ENCODE data around the gene PAX1. TPM values are rescaled to one million over a fixed set of nuclear protein-coding genes. Genes with fewer than 3 reads are reported as not detected.

Gene PAX1
- total and polyA plus RNA-seq, 9 of the 15 experiments (the other 6 are each of a cell fraction or from before 2014, with no cell fraction given), result not detected

- TF ChIP-seq, protein P1, sequence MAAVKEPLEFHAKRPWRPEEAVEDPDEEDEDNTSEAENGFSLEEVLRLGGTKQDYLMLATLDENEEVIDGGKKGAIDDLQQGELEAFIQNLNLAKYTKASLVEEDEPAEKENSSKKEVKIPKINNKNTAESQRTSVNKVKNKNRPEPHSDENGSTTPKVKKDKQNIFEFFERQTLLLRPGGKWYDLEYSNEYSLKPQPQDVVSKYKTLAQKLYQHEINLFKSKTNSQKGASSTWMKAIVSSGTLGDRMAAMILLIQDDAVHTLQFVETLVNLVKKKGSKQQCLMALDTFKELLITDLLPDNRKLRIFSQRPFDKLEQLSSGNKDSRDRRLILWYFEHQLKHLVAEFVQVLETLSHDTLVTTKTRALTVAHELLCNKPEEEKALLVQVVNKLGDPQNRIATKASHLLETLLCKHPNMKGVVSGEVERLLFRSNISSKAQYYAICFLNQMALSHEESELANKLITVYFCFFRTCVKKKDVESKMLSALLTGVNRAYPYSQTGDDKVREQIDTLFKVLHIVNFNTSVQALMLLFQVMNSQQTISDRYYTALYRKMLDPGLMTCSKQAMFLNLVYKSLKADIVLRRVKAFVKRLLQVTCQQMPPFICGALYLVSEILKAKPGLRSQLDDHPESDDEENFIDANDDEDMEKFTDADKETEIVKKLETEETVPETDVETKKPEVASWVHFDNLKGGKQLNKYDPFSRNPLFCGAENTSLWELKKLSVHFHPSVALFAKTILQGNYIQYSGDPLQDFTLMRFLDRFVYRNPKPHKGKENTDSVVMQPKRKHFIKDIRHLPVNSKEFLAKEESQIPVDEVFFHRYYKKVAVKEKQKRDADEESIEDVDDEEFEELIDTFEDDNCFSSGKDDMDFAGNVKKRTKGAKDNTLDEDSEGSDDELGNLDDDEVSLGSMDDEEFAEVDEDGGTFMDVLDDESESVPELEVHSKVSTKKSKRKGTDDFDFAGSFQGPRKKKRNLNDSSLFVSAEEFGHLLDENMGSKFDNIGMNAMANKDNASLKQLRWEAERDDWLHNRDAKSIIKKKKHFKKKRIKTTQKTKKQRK (IDR thresholded peaks at IDR 0.05; ENCODE audit: borderline replicate concordance, low read depth, low read length), result no peak
- no peak for TF ChIP-seq CREB1 (IDR thresholded peaks at IDR 0.05)
- no peak for TF ChIP-seq CREB1 (CRISPR knock-in tag; IDR thresholded peaks at IDR 0.05)
- TF ChIP-seq SMAD3 (CRISPR knock-in tag; conservative IDR thresholded peaks at IDR 0.05), result 0 out of 2 replicates have a peak, but pooled peaks have one; percentile 69
- TF ChIP-seq STAT5A (IDR thresholded peaks at IDR 0.05; ENCODE audit: borderline replicate concordance, low read length), result no peak
- TF ChIP-seq RBM22 (IDR thresholded peaks at IDR 0.05; ENCODE audit: low read depth, low read length, poor library complexity, severe bottlenecking), result no peak
- TF ChIP-seq NFIC (IDR thresholded peaks at IDR 0.05), result peak; percentile 93
- TF ChIP-seq MAZ (CRISPR knock-in tag; conservative IDR thresholded peaks at IDR 0.05 in 1 of 2, IDR thresholded peaks at IDR 0.05 in 1 of 2), result peak in 1 of 2 experiments; percentile 76; a peak in 2 of 4 replicates
- TF ChIP-seq CCNT2 (IDR thresholded peaks at IDR 0.05; ENCODE audit: borderline replicate concordance, extremely low read depth, insufficient read length, low read depth, low read length), result no peak
- TF ChIP-seq SIRT6 (IDR thresholded peaks at IDR 0.05; ENCODE audit: low read depth, low read length), result no peak
- no peak for TF ChIP-seq NFE2L1 (tag; IDR thresholded peaks at IDR 0.05; ENCODE audit: borderline replicate concordance, low read depth)
- TF ChIP-seq ZNF589 (CRISPR knock-in tag; IDR thresholded peaks at IDR 0.05; ENCODE audit: low read depth), result peak; percentile 63; the same call in 1 of the 2 replicates
- TF ChIP-seq, protein P2, sequence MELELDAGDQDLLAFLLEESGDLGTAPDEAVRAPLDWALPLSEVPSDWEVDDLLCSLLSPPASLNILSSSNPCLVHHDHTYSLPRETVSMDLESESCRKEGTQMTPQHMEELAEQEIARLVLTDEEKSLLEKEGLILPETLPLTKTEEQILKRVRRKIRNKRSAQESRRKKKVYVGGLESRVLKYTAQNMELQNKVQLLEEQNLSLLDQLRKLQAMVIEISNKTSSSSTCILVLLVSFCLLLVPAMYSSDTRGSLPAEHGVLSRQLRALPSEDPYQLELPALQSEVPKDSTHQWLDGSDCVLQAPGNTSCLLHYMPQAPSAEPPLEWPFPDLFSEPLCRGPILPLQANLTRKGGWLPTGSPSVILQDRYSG (tag; conservative IDR thresholded peaks at IDR 0.05; ENCODE audit: low read depth), result 0 out of 2 replicates have a peak, but pooled peaks have one; percentile 50
- no peak for TF ChIP-seq ATF1 (CRISPR knock-in tag; IDR thresholded peaks at IDR 0.05)
- peak; percentile 44; the same call in 1 of the 2 replicates for TF ChIP-seq ATF1 (tag; IDR thresholded peaks at IDR 0.05)
- no peak for TF ChIP-seq MAFK (IDR thresholded peaks at IDR 0.05; ENCODE audit: low read length)
- no peak for TF ChIP-seq ZBTB49 (CRISPR knock-in tag; IDR thresholded peaks at IDR 0.05; ENCODE audit: borderline replicate concordance)
- TF ChIP-seq ZNF766 (CRISPR knock-in tag; conservative IDR thresholded peaks at IDR 0.05), result peak; percentile 68
- TF ChIP-seq SRF (CRISPR knock-in tag; IDR thresholded peaks at IDR 0.05), result no peak
Measured at GRCh38 chr20:21656308-21657067, 49.0 kb upstream of the PAX1 start (continued).
